SK-N-SH treated with all-trans-retinoic acid at 6 μM for 48 hours (cell line): ENCODE results near the gene SORCS3.

Source experiments
- ATAC-seq: fragments of 200-7000 bp; cut with Tn5 transposase; 3 replicates; pipeline ENCODE4 v1.9.1; 2020; ENCODE audit warnings: mild to moderate bottlenecking, moderate library complexity
- ARNTL ChIP-seq: fragments of 450-650 bp; formaldehyde crosslinking; IDR thresholded peaks from 2 replicates; pipeline ENCODE4 v1.5.0; 2020; ENCODE audit warnings: low read depth, mild to moderate bottlenecking, moderate library complexity, borderline replicate concordance
- BACH2 ChIP-seq: fragments of 250-450 bp; sonication (Bioruptor Pico); IDR thresholded peaks from 2 replicates; pipeline ENCODE4 v1.9.0; 2021; ENCODE audit warnings: mild to moderate bottlenecking, borderline replicate concordance
- CREB5 ChIP-seq: fragments of 250-450 bp; sonication (Bioruptor Pico); IDR thresholded peaks from 2 replicates; pipeline ENCODE4 v1.5.1; 2020; ENCODE audit warnings: low read depth, mild to moderate bottlenecking, moderate library complexity
- CSDC2 ChIP-seq: fragments of 250-450 bp; sonication (Bioruptor Pico); IDR thresholded peaks from 2 replicates; pipeline ENCODE4 v1.5.0; 2020; ENCODE audit warnings: mild to moderate bottlenecking, moderate library complexity
- CSRNP3 ChIP-seq: fragments of 250-450 bp; sonication (Bioruptor Pico); IDR thresholded peaks from 2 replicates; pipeline ENCODE4 v1.5.1; 2021; ENCODE audit warnings: mild to moderate bottlenecking, moderate library complexity
- ESRRG ChIP-seq: fragments of 250-450 bp; sonication (Bioruptor Pico); IDR thresholded peaks from 2 replicates; pipeline ENCODE4 v1.6.1; 2021; ENCODE audit warnings: mild to moderate bottlenecking
- GLIS3 ChIP-seq: fragments of 250-450 bp; sonication (Bioruptor Pico); IDR thresholded peaks from 2 replicates; pipeline ENCODE4 v1.5.0; 2020; ENCODE audit warnings: mild to moderate bottlenecking, moderate library complexity
- ISL1 ChIP-seq: fragments of 250-450 bp; sonication (Bioruptor Pico); IDR thresholded peaks from 2 replicates; pipeline ENCODE4 v2.1.2; 2022; ENCODE audit warnings: mild to moderate bottlenecking, moderate library complexity
- PATZ1 ChIP-seq: fragments of 250-450 bp; sonication (Bioruptor Pico); IDR thresholded peaks from 2 replicates; pipeline ENCODE4 v1.8.0; 2020; ENCODE audit warnings: mild to moderate bottlenecking, moderate library complexity, borderline replicate concordance
- PPARA ChIP-seq: fragments of 250-450 bp; sonication (Bioruptor Pico); IDR thresholded peaks from 2 replicates; pipeline ENCODE4 v1.5.0; 2020; ENCODE audit warnings: mild to moderate bottlenecking, borderline replicate concordance
- RARB ChIP-seq: fragments of 250-450 bp; sonication (Bioruptor Pico); IDR thresholded peaks from 2 replicates; pipeline ENCODE4 v1.8.0; 2021; ENCODE audit warnings: mild to moderate bottlenecking, moderate library complexity
- TCF4 ChIP-seq: fragments of 250-450 bp; sonication (Bioruptor Pico); IDR thresholded peaks from 2 replicates; pipeline ENCODE4 v1.8.0; 2021; ENCODE audit warnings: mild to moderate bottlenecking, moderate library complexity, borderline replicate concordance
- TOX ChIP-seq: fragments of 250-450 bp; sonication (Bioruptor Pico); IDR thresholded peaks from 2 replicates; pipeline ENCODE4 v1.8.0; 2021; ENCODE audit warnings: mild to moderate bottlenecking, moderate library complexity, borderline replicate concordance
- TSHZ2 ChIP-seq: fragments of 250-450 bp; sonication (Bioruptor Pico); IDR thresholded peaks from 2 replicates; pipeline ENCODE4 v1.5.0; 2020; ENCODE audit warnings: mild to moderate bottlenecking, moderate library complexity
- ZC3H10 ChIP-seq: fragments of 250-450 bp; sonication (Bioruptor Pico); IDR thresholded peaks from 2 replicates; pipeline ENCODE4 v1.5.1; 2021; ENCODE audit warnings: mild to moderate bottlenecking, moderate library complexity
- ZFP3 ChIP-seq: fragments of 250-450 bp; sonication (Bioruptor Pico); IDR thresholded peaks from 2 replicates; pipeline ENCODE4 v1.5.0; 2020; ENCODE audit warnings: mild to moderate bottlenecking, moderate library complexity
- ZFP30 ChIP-seq: fragments of 450-650 bp; formaldehyde crosslinking; IDR thresholded peaks from 2 replicates; pipeline ENCODE4 v1.5.0; 2022; ENCODE audit warnings: mild to moderate bottlenecking, moderate library complexity
- ZNF565 ChIP-seq: fragments of 450-650 bp; formaldehyde crosslinking; conservative IDR thresholded peaks from 2 replicates; pipeline ENCODE4 v1.5.0; 2020; ENCODE audit warnings: low read depth, mild to moderate bottlenecking, moderate library complexity
- ZNF70 ChIP-seq: fragments of 450-650 bp; formaldehyde crosslinking; IDR thresholded peaks from 2 replicates; pipeline ENCODE4 v1.5.0; 2020; ENCODE audit warnings: mild to moderate bottlenecking, moderate library complexity
- ZNF8 ChIP-seq: fragments of 450-650 bp; formaldehyde crosslinking; IDR thresholded peaks from 2 replicates; pipeline ENCODE4 v1.5.0; 2020; ENCODE audit warnings: mild to moderate bottlenecking, moderate library complexity

The SORCS3 gene

DNA sequence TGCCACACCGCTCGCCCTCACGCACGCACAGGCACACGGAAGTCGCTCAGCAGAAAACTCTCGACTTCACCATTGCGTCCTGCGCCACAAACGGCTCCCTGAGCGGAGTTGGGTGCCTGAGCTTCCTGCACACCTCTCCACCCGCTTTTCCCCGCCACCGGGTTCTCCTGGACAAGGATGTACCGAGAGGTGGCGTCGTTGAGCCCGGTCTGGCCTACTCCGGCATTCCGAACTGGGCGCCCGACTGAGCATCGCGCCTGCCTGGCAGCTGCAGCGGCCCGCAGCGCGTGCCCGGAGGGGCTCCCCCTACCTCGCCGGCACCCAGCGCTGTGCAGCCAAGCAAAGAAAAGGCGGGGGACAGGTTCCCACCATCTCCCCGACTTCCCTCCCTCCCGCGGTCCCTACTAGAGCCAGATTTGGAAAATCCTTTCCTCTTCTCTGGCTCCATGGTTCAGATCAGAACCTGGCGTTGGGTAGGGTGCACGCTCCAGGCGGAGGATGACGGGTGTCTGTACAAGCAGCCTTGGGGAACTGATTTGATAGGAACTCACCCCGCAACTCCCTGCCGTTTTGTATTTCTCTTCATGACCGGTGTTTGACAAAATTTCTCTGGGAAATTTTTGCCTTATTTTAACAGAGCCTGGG is 1.7 kb downstream of the SORCS3 start:
- ATAC-seq: peak; percentile 73
- TF ChIP-seq PATZ1 (no peak), CSRNP3 (CRISPR knock-in tag) (no peak), BACH2 (no peak), RARB (no peak), ZNF70 (CRISPR knock-in tag) (no peak), TCF4 (no peak), CREB5 (CRISPR knock-in tag) (no peak), TOX (no peak), ARNTL (CRISPR knock-in tag) (no peak), CSDC2 (CRISPR knock-in tag) (no peak), ZC3H10 (CRISPR knock-in tag) (no peak), PPARA (CRISPR knock-in tag) (no peak)

DNA sequence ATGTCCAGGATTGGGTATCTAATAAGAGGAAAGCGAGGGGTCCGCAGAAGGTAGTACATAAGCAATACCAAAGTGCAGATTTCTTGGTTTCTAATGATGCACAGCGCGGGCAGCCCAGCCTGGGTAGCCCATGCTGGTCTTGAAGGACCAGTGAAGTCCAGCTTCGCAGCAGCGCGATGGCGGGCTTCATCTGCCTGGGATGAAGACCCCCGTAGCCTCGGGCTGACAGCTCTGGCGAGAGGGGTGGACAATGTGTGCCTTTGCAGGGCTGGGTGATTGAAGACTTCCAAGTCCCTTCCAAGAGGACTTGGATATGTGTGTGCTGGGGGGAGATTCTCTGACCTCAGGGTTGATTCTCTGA is 2.2 kb downstream of the SORCS3 start:
- no peak for ATAC-seq
- TF ChIP-seq PATZ1 (no peak), ZFP30 (CRISPR knock-in tag) (no peak), ISL1 (CRISPR knock-in tag) (no peak), ZNF70 (CRISPR knock-in tag) (no peak), GLIS3 (CRISPR knock-in tag) (no peak), ARNTL (CRISPR knock-in tag) (no peak), BACH2 (no peak), ESRRG (CRISPR knock-in tag) (no peak), CREB5 (CRISPR knock-in tag) (no peak), CSDC2 (CRISPR knock-in tag) (no peak), TOX (no peak), ZNF8 (CRISPR knock-in tag) (no peak), ZNF565 (CRISPR knock-in tag) (no peak), PPARA (CRISPR knock-in tag) (no peak), RARB (no peak), TSHZ2 (CRISPR knock-in tag) (no peak), ZFP3 (CRISPR knock-in tag) (no peak), TCF4 (no peak), CSRNP3 (CRISPR knock-in tag) (no peak)
